GM12878 (cell line): ENCODE results near the gene OMP. TPM values are rescaled to one million over a fixed set of nuclear protein-coding genes. Genes with fewer than 3 reads are reported as not detected.

Source experiments
- ATAC-seq: fragments of 200-7000 bp; cut with Tn5 transposase; 3 replicates; pipeline ENCODE4 v1.9.1; 2020; ENCODE audit warnings: mild to moderate bottlenecking, moderate library complexity
- BruUV-seq: library from RNA; stranded (reverse); fragments of 400-500 nt; replicated peaks from 2 replicates; lab custom pipeline; 2021; lab: Mats Ljungman, UMichigan
- CTCF ChIA-PET: fragments of 300-600 bp; sonication (Branson Sonifier 250); formaldehyde crosslinking; extraction: SDS; loops from one replicate; lab custom pipeline; 2021; ENCODE audit warnings: inconsistent platforms; lab: Yijun Ruan, JAX
- POLR2A ChIA-PET: fragments of 350-600 bp; formaldehyde crosslinking; extraction: SDS; loops from one replicate; lab custom pipeline; 2021; ENCODE audit warnings: inconsistent platforms; lab: Charles Lee
- RAD21 ChIA-PET: fragments of 300-600 bp; sonication (Branson Sonifier 250); formaldehyde crosslinking; loops from one replicate; lab custom pipeline; 2023; ENCODE audit warnings: antibody characterized with exemption; ENCODE audit not compliant: unreplicated experiment; lab: Charles Lee
- SMC1A ChIA-PET: fragments of 300-600 bp; sonication (Branson Sonifier 250); formaldehyde crosslinking; loops from one replicate; lab custom pipeline; 2023; ENCODE audit not compliant: unreplicated experiment, uncharacterized antibody; lab: Charles Lee
- DNase-seq: peaks from one replicate; pipeline ENCODE4 v3.0.0-alpha.2; 2011; ENCODE audit warnings: low read depth, low spot score
- FAIRE-seq: peaks from 3 replicates; lab custom pipeline; 2011; peaks lifted over from hg19 to GRCh38; lab: Jason Lieb, UNC
- H2AFZ ChIP-seq: 2 replicates; pipeline ENCODE4 v1.6.0; 2011; ENCODE audit warnings: low read depth, low read length, control low read depth; ENCODE audit not compliant: control insufficient read depth
- H3K27ac ChIP-seq: 2 replicates; pipeline ENCODE4 v1.5.1; 2011; ENCODE audit warnings: control low read depth; ENCODE audit not compliant: control insufficient read depth, insufficient read depth
- H3K27me3 ChIP-seq, 2 experiments: replicated peaks in 1 of 2; 2 replicates each; pipeline versions ENCODE4 v1.6.0 to v1.6.1; 2011; ENCODE audit warnings: low read length in 1 of 2; ENCODE audit not compliant: control insufficient read depth in 2 of 2, insufficient read depth in 2 of 2
- H3K36me3 ChIP-seq, 2 experiments: 2 replicates each; pipeline ENCODE4 v1.5.1; 2011; ENCODE audit warnings: low read length in 1 of 2; ENCODE audit not compliant: control insufficient read depth in 2 of 2, insufficient read depth in 2 of 2
- H3K4me1 ChIP-seq: 2 replicates; pipeline ENCODE4 v1.6.1; 2011; ENCODE audit warnings: mild to moderate bottlenecking, low read length, moderate library complexity, mixed read lengths; ENCODE audit not compliant: control insufficient read depth, insufficient read depth
- H3K4me2 ChIP-seq: 2 replicates; pipeline ENCODE4 v1.6.0; 2011; ENCODE audit warnings: control low read depth; ENCODE audit not compliant: control insufficient read depth, insufficient read depth
- H3K4me3 ChIP-seq: fragments of 200-600 bp; sonication (generic); 2 replicates; pipeline ENCODE4 v1.5.1; 2016
- H3K79me2 ChIP-seq: 2 replicates; pipeline ENCODE4 v1.6.0; 2011; ENCODE audit warnings: low read length; ENCODE audit not compliant: control insufficient read depth, insufficient read depth
- H3K9ac ChIP-seq: 2 replicates; pipeline ENCODE4 v1.8.0; 2011; ENCODE audit warnings: low read length, control low read depth, mixed read lengths; ENCODE audit not compliant: control insufficient read depth, insufficient read depth
- H3K9me3 ChIP-seq: replicated peaks from 3 replicates; pipeline ENCODE4 v1.5.1; 2011; ENCODE audit warnings: mild to moderate bottlenecking, low read length; ENCODE audit not compliant: control insufficient read depth, insufficient read depth
- H4K20me1 ChIP-seq: 2 replicates; pipeline ENCODE4 v1.6.0; 2011; ENCODE audit not compliant: control insufficient read depth, insufficient read depth
- ATF7 ChIP-seq: fragments of 450-650 bp; IDR thresholded peaks from 2 replicates; pipeline ENCODE4 v1.6.1; 2016; ENCODE audit warnings: low read depth, mild to moderate bottlenecking
- BACH1 ChIP-seq: fragments of 450-650 bp; IDR thresholded peaks from 2 replicates; pipeline ENCODE4 v1.6.1; 2017; ENCODE audit warnings: mild to moderate bottlenecking, borderline replicate concordance
- HDGF ChIP-seq: fragments of 450-650 bp; IDR thresholded peaks from 2 replicates; pipeline ENCODE4 v1.6.1; 2016; ENCODE audit warnings: antibody characterized with exemption
- IRF3 ChIP-seq: fragments of 450-650 bp; IDR thresholded peaks from 2 replicates; pipeline ENCODE4 v1.6.1; 2014; ENCODE audit warnings: mild to moderate bottlenecking
- LARP7 ChIP-seq: fragments of 450-650 bp; IDR thresholded peaks from 2 replicates; pipeline ENCODE4 v1.6.1; 2017; ENCODE audit warnings: mild to moderate bottlenecking
- MLLT1 ChIP-seq: fragments of 450-650 bp; IDR thresholded peaks from 2 replicates; pipeline ENCODE4 v1.6.1; 2016; ENCODE audit warnings: mild to moderate bottlenecking
- NFYB ChIP-seq: IDR thresholded peaks from 2 replicates; pipeline ENCODE4 v1.6.1; 2011; ENCODE audit warnings: low read depth, mild to moderate bottlenecking, low read length, improper control_type of control experiment, moderate library complexity; ENCODE audit not compliant: insufficient read depth
- NRF1 ChIP-seq: conservative IDR thresholded peaks from 2 replicates; pipeline ENCODE4 v1.6.1; 2011; ENCODE audit warnings: mild to moderate bottlenecking, low read depth, low read length, improper control_type of control experiment
- PAX5 ChIP-seq: IDR thresholded peaks from 2 replicates; pipeline ENCODE4 v1.6.1; 2011; ENCODE audit warnings: low read depth, low read length, borderline replicate concordance
- RAD51 ChIP-seq: fragments of 450-650 bp; IDR thresholded peaks from 2 replicates; pipeline ENCODE4 v1.6.1; 2016; ENCODE audit warnings: moderate library complexity, mild to moderate bottlenecking, inconsistent platforms
- RUNX3 ChIP-seq: IDR thresholded peaks from 2 replicates; pipeline ENCODE4 v1.6.1; 2012; ENCODE audit warnings: low read length, inconsistent platforms
- WRNIP1 ChIP-seq: IDR thresholded peaks from 2 replicates; pipeline ENCODE4 v1.6.1; 2011; ENCODE audit warnings: low read depth, low read length, improper control_type of control experiment, borderline replicate concordance
- WGBS: methylation state at CpG from one replicate; pipeline ENCODE4 v1.1.6; 2016; ENCODE audit warnings: low lambda C conversion rate; ENCODE audit not compliant: insufficient replicate concordance, insufficient coverage; ENCODE audit errors: missing lambda C conversion rate; 5-methylcytosine and 5-hydroxymethylcytosine counted together
- in situ Hi-C: fragments of 300-500 bp; cut with MboI; formaldehyde crosslinking; loops from 9 replicates; pipeline ENCODE4 v1.14.3; 2018; ENCODE audit warnings: mixed read lengths
- intact Hi-C: fragments of 100-400 bp; cut with micrococcal nuclease; formaldehyde crosslinking; loops from one replicate; pipeline ENCODE4 v1.14.2; 2022; ENCODE audit not compliant: unreplicated experiment
- polyA plus RNA-seq, 11 experiments: library from polyadenylated mRNA; depleted of rRNA in 4 of 11; unstranded in 6 of 11; stranded (reverse) in 5 of 11; fragments of >200 nt; fragmentation: Nextera tagmentation in 4 of 11; fragmentation: Illumina TruSeq in 1 of 11; extraction: Ambion mirVana in 4 of 11; extraction: Trizol in 1 of 11; gene quantifications; 1 replicate in 1 of 11; 2 replicates in 10 of 11; pipeline versions ENCODE4 v1.2.1 to v1.2.3, GENCODE V29; 2011 to 2016; ENCODE audit warnings: inconsistent platforms in 2 of 11, missing spikeins in 2 of 11, low read depth in 1 of 11
- total RNA-seq, 4 experiments: library from RNA; depleted of rRNA in 3 of 4; stranded (reverse); fragments of >200 nt in 3 of 4; fragmentation: Illumina TruSeq in 1 of 4; extraction: Trizol in 1 of 4; gene quantifications; 2 replicates each; pipeline versions ENCODE4 v1.2.1 to v1.2.3, GENCODE V29; 2013 to 2021

Gene OMP
- total and polyA plus RNA-seq, 10 of the 15 experiments (the other 5 are each of a cell fraction or from before 2014, with no cell fraction given): not detected

- H3K9ac ChIP-seq: no peak overlapping the region
- H3K36me3 ChIP-seq: no peaks in the 10 kb centered on the region
- no peak overlapping the region for H3K4me2 ChIP-seq
- ChIA-PET CTCF (interaction anchor here (0.7 to 0.9 kb wide), 2 partner anchors 55 to 226 kb away, joined by 3 read pairs; no protein-coding TSS in a partner anchor), SMC1A (interaction anchor here (1.0 kb wide), 1 partner anchor 49 kb away, joined by 3 read pairs; no protein-coding TSS in a partner anchor), POLR2A (no interaction called here), RAD21 (interaction anchor here (1.0 kb wide), 1 partner anchor 19 kb away, joined by 3 read pairs; the partner anchor contains the start of gene MYO7A)
- H3K4me3 ChIP-seq: no peak overlapping the region
- ATAC-seq: no peak
- no peak overlapping the region for H3K27ac ChIP-seq
- no peaks in the 10 kb centered on the region for H3K4me1 ChIP-seq
- DNase-seq: no peak
- no peaks in the 10 kb centered on the region for H4K20me1 ChIP-seq
- no TSS peak for BruUV-seq
- no peak for FAIRE-seq
- in situ Hi-C loops (no loop called here), intact Hi-C loops (no loop called here)
- H3K9me3 ChIP-seq: no peaks in the 10 kb centered on the region
- no peak overlapping the region for H2AFZ ChIP-seq
- peaks cover 0 to 4% of the 10 kb centered on the region in 2 experiments; a peak in 1 of 4 replicates for H3K27me3 ChIP-seq
- WGBS: 39% methylated on average over 8 of the region's 10 CpGs
- H3K79me2 ChIP-seq: no peaks in the 10 kb centered on the region
- TF ChIP-seq RUNX3 (no peak), NFYB (no peak), NRF1 (no peak), LARP7 (no peak), WRNIP1 (no peak), RAD51 (no peak), IRF3 (no peak), ATF7 (no peak), BACH1 (no peak), HDGF (no peak), MLLT1 (no peak), PAX5 (no peak)
Measured at GRCh38 chr11:77146261-77147035, 43.8 kb downstream of the OMP start.
